K562 (cell line): ENCODE results near the gene ZDHHC16. TPM values are rescaled to one million over a fixed set of nuclear protein-coding genes. Genes with fewer than 3 reads are reported as not detected.
A peak's percentile ranks its signal among the peaks of the same experiment; 100 is the strongest.

ENCODE experiments used
- ATAC-seq: fragments of 200-7000 bp; cut with Tn5 transposase; 3 replicates; pipeline ENCODE4 v1.9.1; 2020; ENCODE audit warnings: moderate library complexity
- BruUV-seq: library from RNA; stranded (reverse); fragments of 400-500 nt; replicated peaks from 2 replicates; lab custom pipeline; 2021; lab: Mats Ljungman, UMichigan
- CTCF ChIA-PET: fragments of 300-600 bp; formaldehyde crosslinking; extraction: SDS; loops from one replicate; lab custom pipeline; 2021; ENCODE audit warnings: low intra/inter-chr PET ratio; lab: Yijun Ruan, JAX
- POLR2A ChIA-PET: fragments of 300-600, 350-650 bp; sonication (Branson Sonifier 250); formaldehyde crosslinking; extraction: SDS; loops from one replicate; lab custom pipeline; 2021; ENCODE audit warnings: antibody characterized with exemption, inconsistent platforms; lab: Yijun Ruan, JAX
- DNase-seq, 4 experiments: peaks; one replicate each; pipeline versions ENCODE4 v3.0.0 to v3.0.0-alpha.2; 2011 to 2018; ENCODE audit warnings: low spot score in 3 of 4, mixed read lengths in 3 of 4; ENCODE audit errors: extremely low read depth in 1 of 4
- FAIRE-seq: peaks from 2 replicates; lab custom pipeline; 2011; peaks lifted over from hg19 to GRCh38; lab: Jason Lieb, UNC
- H2AFZ ChIP-seq: 2 replicates; pipeline ENCODE4 v1.6.0; 2011; ENCODE audit warnings: low read depth, low read length, control low read depth, inconsistent platforms
- H3K27ac ChIP-seq: fragments of 200-600 bp; 3 replicates; pipeline ENCODE4 v1.8.0; 2011; ENCODE audit warnings: low read depth, mild to moderate bottlenecking, control low read depth, inconsistent platforms, low read length, moderate library complexity, mixed read lengths; ENCODE audit errors: extremely low read depth
- H3K27me3 ChIP-seq, 2 experiments: fragments of 300-600 bp in 1 of 2; 2 replicates in 1 of 2; 3 replicates in 1 of 2; pipeline versions ENCODE4 v1.6.0 to v1.8.0; 2011; ENCODE audit warnings: inconsistent platforms in 2 of 2, low read length in 2 of 2, mild to moderate bottlenecking in 1 of 2, mixed read lengths in 1 of 2, moderate library complexity in 1 of 2; ENCODE audit not compliant: control insufficient read depth in 2 of 2, insufficient read depth in 2 of 2
- H3K36me3 ChIP-seq: fragments of 300-600 bp; 3 replicates; pipeline ENCODE4 v1.8.0; 2011; ENCODE audit warnings: mild to moderate bottlenecking, low read length, inconsistent platforms; ENCODE audit not compliant: control insufficient read depth, insufficient read depth
- H3K4me1 ChIP-seq, 2 experiments: fragments of 200-600 bp in 1 of 2; replicated peaks in 1 of 2; 2 replicates in 1 of 2; 3 replicates in 1 of 2; pipeline versions ENCODE4 v1.5.1 to v1.8.0; 2011; ENCODE audit warnings: inconsistent platforms in 2 of 2, low read length in 2 of 2, mild to moderate bottlenecking in 1 of 2, mixed read lengths in 1 of 2, moderate library complexity in 1 of 2; ENCODE audit not compliant: control insufficient read depth in 2 of 2, insufficient read depth in 2 of 2
- H3K4me2 ChIP-seq: 2 replicates; pipeline ENCODE4 v1.6.1; 2011; ENCODE audit warnings: low read length, control low read depth, inconsistent platforms, mixed read lengths; ENCODE audit not compliant: insufficient read depth
- H3K4me3 ChIP-seq: fragments of 200-600 bp; sonication (generic), shearing (Covaris generic); 2 replicates; pipeline ENCODE4 v1.5.1; 2016; ENCODE audit warnings: control low read depth, inconsistent platforms
- H3K79me2 ChIP-seq: fragments of 200-600 bp; 3 replicates; pipeline ENCODE4 v1.8.0; 2011; ENCODE audit warnings: low read length, inconsistent platforms; ENCODE audit not compliant: control insufficient read depth, insufficient read depth
- H3K9ac ChIP-seq, 2 experiments: 2 replicates each; pipeline versions ENCODE4 v1.6.0 to v1.6.1; 2011; ENCODE audit warnings: low read depth in 2 of 2, low read length in 2 of 2, control low read depth in 1 of 2, inconsistent platforms in 1 of 2, mild to moderate bottlenecking in 1 of 2, mixed read lengths in 1 of 2; ENCODE audit not compliant: insufficient read depth in 1 of 2
- H3K9me1 ChIP-seq: one replicate; pipeline ENCODE4 v1.6.0; 2011; ENCODE audit warnings: inconsistent platforms, mild to moderate bottlenecking, low read length, moderate library complexity; ENCODE audit not compliant: control insufficient read depth, insufficient read depth
- H3K9me3 ChIP-seq: replicated peaks from 2 replicates; pipeline ENCODE4 v1.5.1; 2011; ENCODE audit warnings: low read depth, low read length, inconsistent platforms; ENCODE audit not compliant: control insufficient read depth, insufficient read depth
- H4K20me1 ChIP-seq: replicated peaks from 2 replicates; pipeline ENCODE4 v1.6.1; 2011; ENCODE audit warnings: low read length, inconsistent platforms, mixed read lengths; ENCODE audit not compliant: control insufficient read depth, insufficient read depth
- ARID3B ChIP-seq: fragments of 250-450 bp; sonication (Bioruptor Pico); IDR thresholded peaks from 2 replicates; pipeline ENCODE4 v1.4.0; 2020; ENCODE audit warnings: borderline replicate concordance
- ATF7 ChIP-seq: fragments of 450-650 bp; IDR thresholded peaks from 2 replicates; pipeline ENCODE4 v1.7.1; 2014; ENCODE audit warnings: mild to moderate bottlenecking, moderate library complexity
- ELK3 ChIP-seq: fragments of 450-650 bp; formaldehyde crosslinking; IDR thresholded peaks from 2 replicates; pipeline ENCODE4 v1.4.0; 2020; ENCODE audit warnings: mild to moderate bottlenecking
- HCFC1 ChIP-seq: IDR thresholded peaks from 2 replicates; pipeline ENCODE4 v1.6.1; 2012; ENCODE audit warnings: low read depth, low read length, improper control_type of control experiment
- HMG20B ChIP-seq: fragments of 250-450 bp; sonication (Bioruptor Pico); IDR thresholded peaks from 2 replicates; pipeline ENCODE4 v1.5.0; 2021; ENCODE audit warnings: mild to moderate bottlenecking
- HMGN3 ChIP-seq: IDR thresholded peaks from 2 replicates; pipeline ENCODE4 v1.6.1; 2011; ENCODE audit warnings: borderline replicate concordance, low read depth, mild to moderate bottlenecking, mixed read lengths, low read length; ENCODE audit not compliant: insufficient read length; ENCODE audit errors: extremely low read depth
- KLF10 ChIP-seq: fragments of 250-450 bp; sonication (Bioruptor Pico); IDR thresholded peaks from 2 replicates; pipeline ENCODE4 v1.6.1; 2021; ENCODE audit warnings: matching md5 sums
- LEF1 ChIP-seq: fragments of 450-650 bp; IDR thresholded peaks from 2 replicates; pipeline ENCODE4 v1.6.1; 2016; ENCODE audit warnings: mild to moderate bottlenecking
- NONO ChIP-seq, 2 experiments: fragments of 200-400 bp in 1 of 2; fragments of 450-650 bp in 1 of 2; formaldehyde crosslinking in 1 of 2; IDR thresholded peaks; 2 replicates each; pipeline ENCODE4 v1.6.1; 2017; ENCODE audit warnings: low read depth in 2 of 2, mild to moderate bottlenecking in 2 of 2, moderate library complexity in 2 of 2, low read length in 1 of 2
- NR2C1 ChIP-seq, 2 experiments: fragments of 450-650 bp; IDR thresholded peaks; 2 replicates each; pipeline ENCODE4 v1.6.1; 2017; ENCODE audit warnings: mild to moderate bottlenecking in 2 of 2, antibody characterized with exemption in 1 of 2, inconsistent platforms in 1 of 2, missing compliant biosample characterization in 1 of 2, missing genetic modification characterization in 1 of 2
- SMC3 ChIP-seq: conservative IDR thresholded peaks from 2 replicates; pipeline ENCODE4 v1.6.1; 2011; ENCODE audit warnings: low read depth, low read length, improper control_type of control experiment; ENCODE audit not compliant: insufficient read depth
- SREBF1 ChIP-seq: fragments of 150-350 bp; IDR thresholded peaks from 2 replicates; pipeline ENCODE4 v1.6.1; 2014; ENCODE audit warnings: antibody characterized with exemption, low read depth, low read length, borderline replicate concordance
- ZNF184 ChIP-seq: sonication (generic); formaldehyde crosslinking; IDR thresholded peaks from 2 replicates; pipeline ENCODE4 v1.5.0; 2020; ENCODE audit warnings: missing genetic modification reagents
- ZNF449 ChIP-seq: fragments of 250-450 bp; sonication (Bioruptor Pico); IDR thresholded peaks from 2 replicates; pipeline ENCODE4 v1.8.0; 2022; ENCODE audit warnings: moderate library complexity, mild to moderate bottlenecking, inconsistent platforms
- ZZZ3 ChIP-seq: fragments of 450-650 bp; IDR thresholded peaks from 2 replicates; pipeline ENCODE4 v1.6.1; 2016; ENCODE audit warnings: antibody characterized with exemption, mild to moderate bottlenecking, moderate library complexity
- WGBS: fragments of 100-300 bp; shearing (Covaris generic); methylation state at CpG from one replicate; pipeline ENCODE4 v1.1.6; 2016; ENCODE audit warnings: low coverage, mixed read lengths; ENCODE audit not compliant: insufficient coverage; ENCODE audit errors: missing lambda C conversion rate; 5-methylcytosine and 5-hydroxymethylcytosine counted together
- in situ Hi-C: fragments of 300-500 bp; cut with MboI; formaldehyde crosslinking; loops from 4 replicates; pipeline ENCODE4 v1.15.0; 2018; ENCODE audit warnings: inconsistent platforms, mixed read lengths
- intact Hi-C: fragments of 100-400 bp; cut with micrococcal nuclease; formaldehyde crosslinking; loops from 2 replicates; pipeline ENCODE4 v1.14.2; 2022
- polyA plus RNA-seq, 8 experiments: library from polyadenylated mRNA; depleted of rRNA in 4 of 8; stranded (reverse) in 5 of 8; unstranded in 3 of 8; fragments of >200 nt; fragmentation: Nextera tagmentation in 2 of 8; fragmentation: Illumina TruSeq in 1 of 8; extraction: Ambion mirVana in 2 of 8; extraction: Trizol in 1 of 8; gene quantifications; 2 replicates each; pipeline versions ENCODE4 v1.2.1 to v1.2.3, GENCODE V29; 2011 to 2014; ENCODE audit warnings: inconsistent platforms in 1 of 8, missing spikeins in 1 of 8
- total RNA-seq, 7 experiments: library from RNA; depleted of rRNA in 6 of 7; stranded (reverse); fragments of >200 nt in 6 of 7; fragmentation: Illumina TruSeq in 2 of 7; extraction: Trizol in 2 of 7; gene quantifications; 2 replicates each; pipeline versions ENCODE4 v1.2.1 to v1.2.3, GENCODE V29; 2011 to 2021; ENCODE audit warnings: low replicate concordance in 1 of 7

The ZDHHC16 gene
- total and polyA plus RNA-seq, 9 of the 15 experiments (the other 6 are each of a cell fraction or from before 2014, with no cell fraction given): 12.5 to 33.8 (median 21.3) TPM

GRCh38 chr10:97451605-97452004 is 5.6 kb downstream of the ZDHHC16 start:
- Histone ChIP-seq H3K27ac (no peak overlapping the region), H3K9me1 (no peaks in the 10 kb centered on the region), H3K4me2 (no peak overlapping the region), H3K9ac (0 out of 4 replicates have a peak overlapping the region, but pooled peaks of 1 of the 2 experiments have one; percentile 4), H3K9me3 (no peaks in the 10 kb centered on the region), H3K4me3 (no peak overlapping the region), H3K79me2 (peaks cover 15% of the 10 kb centered on the region), H3K27me3 (no peaks in the 10 kb centered on the region), H2AFZ (no peak overlapping the region), H3K4me1 (peaks cover 2 to 6% of the 10 kb centered on the region in 2 experiments; a peak in 4 of 5 replicates), H4K20me1 (no peaks in the 10 kb centered on the region), H3K36me3 (peaks cover 44% of the 10 kb centered on the region; the same call in 2 of the 3 replicates)
- WGBS: 89% methylated on average over 7 of the region's 17 CpGs
- ATAC-seq: no peak
- BruUV-seq: no TSS peak
- in situ Hi-C loops: no loop called here
- no peak for DNase-seq
- FAIRE-seq: no peak
- TF ChIP-seq SREBF1 (no peak), ATF7 (no peak), ELK3 (CRISPR knock-in tag) (no peak), ZNF184 (no peak), HMGN3 (no peak), NR2C1 (IDR thresholded peaks at IDR 0.05) (no peak), NR2C1 (tag; IDR thresholded peaks at IDR 0.05) (no peak), HMG20B (CRISPR knock-in tag) (no peak), KLF10 (no peak), SMC3 (no peak), ARID3B (no peak), NONO (IDR thresholded peaks at IDR 0.05; ENCODE audit: low read depth in 2 of 2, low read length in 1 of 2) (no peak), ZNF449 (CRISPR knock-in tag) (no peak), LEF1 (no peak), HCFC1 (no peak), ZZZ3 (no peak)
- POLR2A ChIA-PET: interaction anchor here (0.7 to 1.2 kb wide), 2 partner anchors 10 to 28 kb away, joined by 3 read pairs; no protein-coding TSS in a partner anchor
- intact Hi-C loops: no loop called here
- CTCF ChIA-PET: no interaction called here
